NCI-H82 treated with DMSO at 0.1 percent for 48 hours (cell line): ENCODE data around the gene FRMD4B.

Source experiments
- DNase-seq: peaks from one replicate; lab custom pipeline; 2025; ENCODE audit not compliant: unreplicated experiment; lab: John Stamatoyannopoulos, UW

Gene FRMD4B

GRCh38 chr3:69142090-69142489 lies 243.8 kb downstream of the FRMD4B start:
- DNase-seq, result no peak

- no peak for DNase-seq
These were observed 244.6 kb downstream of the FRMD4B start for GRCh38 chr3:69141313-69141712.

- no peak for DNase-seq
These were observed 248.5 kb downstream of the FRMD4B start for GRCh38 chr3:69137412-69137811.

- no peak for DNase-seq
These were observed 248.9 kb downstream of the FRMD4B start for GRCh38 chr3:69137005-69137404.

- no peak for DNase-seq
These were observed 255.2 kb downstream of the FRMD4B start for GRCh38 chr3:69130689-69131088.

- no peak for DNase-seq
These were observed 256.4 kb downstream of the FRMD4B start for GRCh38 chr3:69129531-69129930.

- DNase-seq, result no peak
These were observed 257.4 kb downstream of the FRMD4B start for GRCh38 chr3:69128509-69128908.

GRCh38 chr3:69126999-69127398 lies 258.9 kb downstream of the FRMD4B start:
- DNase-seq, result no peak

GRCh38 chr3:69126216-69126615 lies 259.7 kb downstream of the FRMD4B start:
- peak; percentile 6 for DNase-seq

- DNase-seq, result no peak
These were observed 263.5 kb downstream of the FRMD4B start, which contains the start of gene LMOD3 for GRCh38 chr3:69122403-69122802. Gene LMOD3, minus strand, starts transcription at chr3:69122595. Its CDS starts 209 bp downstream, at chr3:69122386.

GRCh38 chr3:69121950-69122349 lies 263.9 kb downstream of the FRMD4B start:
- DNase-seq, result no peak

- DNase-seq, result no peak
These were observed 264.4 kb downstream of the FRMD4B start for GRCh38 chr3:69121513-69121912.

- peak; percentile 66 for DNase-seq
These were observed 264.9 kb downstream of the FRMD4B start for GRCh38 chr3:69120879-69121464.
